Amniotic epithelial cell (primary cell): ENCODE measurements around the gene SCN9A.
"Not testable (repeated sequence)": the region's sequence is repeated elsewhere in the genome, so short reads cannot be mapped to it uniquely, and the experiment has no call there.

Experiments used
- DNase-seq: peaks from one replicate; pipeline ENCODE4 v3.0.0-alpha.2; 2010; ENCODE audit warnings: low read depth

Gene SCN9A

DNA sequence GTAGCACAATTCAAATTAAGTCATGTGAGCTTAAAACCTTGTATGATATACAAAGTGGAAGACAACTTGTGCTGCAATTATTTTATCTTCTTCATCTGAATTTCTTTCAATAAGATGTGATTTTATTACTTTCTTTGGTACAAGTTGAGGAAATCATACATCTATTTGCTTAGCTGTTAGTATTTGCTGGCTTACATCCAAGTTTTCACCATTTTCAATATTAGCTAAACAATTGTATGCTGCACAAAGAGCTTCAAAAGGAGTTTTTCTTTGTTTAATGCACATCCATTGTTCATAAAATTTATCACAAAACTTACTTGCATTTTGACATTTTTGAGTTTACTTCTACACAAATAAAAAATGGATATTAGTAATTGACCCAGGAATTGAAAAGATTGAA is 40.9 kb downstream of the SCN9A start:
- no peak for DNase-seq

DNA sequence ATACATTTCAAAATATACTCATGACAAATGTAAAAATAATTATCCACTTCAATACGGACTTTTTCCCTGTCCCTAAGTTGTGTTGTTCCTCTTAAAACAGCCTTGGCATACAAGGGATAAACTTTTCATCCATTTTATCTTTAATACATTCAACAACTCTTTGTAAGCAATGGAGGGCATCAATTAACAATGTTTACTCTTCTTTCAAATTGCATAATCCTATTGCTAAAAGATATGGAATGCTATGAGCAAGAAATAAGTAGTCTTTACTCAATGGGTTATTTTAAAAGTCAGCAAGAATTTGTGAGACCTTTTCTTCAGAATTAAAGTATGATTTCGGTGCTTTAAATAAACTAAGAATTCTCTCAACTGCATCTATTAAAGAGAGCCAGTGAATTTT is 41.9 kb downstream of the SCN9A start:
- DNase-seq = peak; percentile 46

DNA sequence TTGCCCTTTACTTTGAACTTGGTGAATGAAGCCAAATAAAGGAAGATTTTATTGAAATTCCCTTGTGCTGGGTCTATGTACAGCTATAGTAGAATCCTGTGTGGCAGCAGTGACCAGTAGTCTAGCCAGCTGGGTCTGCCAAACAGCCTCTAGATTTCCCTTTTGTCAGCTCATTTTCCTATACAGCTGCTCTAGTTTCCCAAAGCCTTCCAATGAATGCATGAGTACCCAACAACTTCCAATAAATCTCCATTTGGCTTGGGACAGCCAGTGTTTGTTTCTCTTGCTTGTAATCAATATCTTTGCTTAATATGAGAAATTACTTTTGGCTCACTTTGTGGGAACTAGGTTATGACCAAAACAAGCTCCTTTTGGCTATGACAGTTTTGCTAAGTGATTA is 43.6 kb downstream of the SCN9A start:
- DNase-seq = no peak

DNA sequence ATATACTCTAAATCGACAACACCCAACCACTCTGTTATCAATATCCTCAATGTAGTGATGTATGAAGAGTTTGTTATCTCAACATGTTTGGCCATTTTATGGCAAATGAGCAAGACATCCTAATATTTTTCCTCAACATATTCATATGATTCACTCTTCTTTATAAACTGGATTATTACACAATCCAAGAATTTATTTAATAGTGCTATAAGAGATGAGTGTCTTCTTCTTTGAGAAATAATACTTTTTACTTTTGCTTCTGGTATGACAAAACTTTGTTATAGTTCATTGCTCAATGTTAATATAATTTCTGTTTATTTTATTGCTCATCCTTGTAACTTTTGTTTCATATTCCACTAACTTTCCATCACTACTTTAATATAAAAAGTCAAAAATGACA is 44.3 kb downstream of the SCN9A start:
- no peak for DNase-seq

DNA sequence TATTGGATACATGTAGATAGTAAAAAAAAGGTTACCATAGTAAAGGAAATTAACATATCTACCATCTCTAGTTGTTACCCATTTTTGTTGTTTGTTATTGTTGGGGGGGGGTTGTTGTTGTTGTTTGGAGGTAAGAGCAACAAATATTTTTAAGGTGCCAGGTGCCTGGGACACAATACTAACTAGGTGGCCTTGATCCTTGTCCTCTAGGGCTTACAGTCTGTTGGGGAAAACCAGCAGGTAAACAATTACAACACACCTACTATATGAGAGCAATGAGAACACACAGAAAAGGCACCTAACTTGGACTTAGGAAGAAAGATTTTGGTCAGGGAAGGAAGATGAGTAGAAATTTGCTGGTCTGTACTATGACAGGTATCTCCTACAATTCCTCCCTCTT is 46.3 kb downstream of the SCN9A start:
- DNase-seq = no peak

DNA sequence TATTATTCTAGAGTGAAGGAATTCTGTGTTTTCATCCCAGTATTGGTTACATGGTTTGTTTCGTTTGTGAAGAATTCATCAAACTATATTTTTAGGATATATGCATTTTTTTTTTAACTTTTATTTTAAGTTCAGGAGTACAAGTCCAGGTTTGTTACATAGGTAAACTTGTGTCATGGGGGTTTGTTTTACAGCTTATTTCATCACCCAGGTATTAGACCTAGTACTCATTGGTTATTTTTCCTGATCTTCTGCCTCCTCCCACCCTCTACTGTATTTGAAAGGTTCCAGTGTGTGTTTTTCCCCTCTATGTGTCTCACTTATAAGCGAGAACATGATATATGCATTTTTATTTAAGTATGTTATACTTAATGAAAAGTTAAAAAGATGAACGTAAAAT is 47.6 kb downstream of the SCN9A start:
- DNase-seq = no peak

DNA sequence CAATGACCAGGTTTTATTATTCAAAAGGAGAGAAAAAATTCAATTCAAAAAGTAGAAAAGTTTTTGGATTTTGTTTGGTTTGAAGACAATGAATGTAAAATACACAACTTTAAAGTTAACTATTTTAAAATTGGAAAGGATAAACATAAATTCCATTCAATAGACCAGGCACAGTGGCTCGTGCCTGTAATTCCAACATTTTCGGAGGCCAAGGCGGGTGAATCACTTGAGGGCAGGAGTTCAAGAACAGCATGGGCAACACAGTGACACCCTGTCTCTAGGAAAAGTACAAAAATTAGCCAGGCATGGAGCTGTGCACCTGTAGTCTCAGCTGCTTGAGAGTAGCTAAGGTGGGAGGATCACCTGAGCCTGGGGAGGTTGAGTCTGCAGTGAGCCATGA is 54.7 kb downstream of the SCN9A start:
- no peak for DNase-seq

DNA sequence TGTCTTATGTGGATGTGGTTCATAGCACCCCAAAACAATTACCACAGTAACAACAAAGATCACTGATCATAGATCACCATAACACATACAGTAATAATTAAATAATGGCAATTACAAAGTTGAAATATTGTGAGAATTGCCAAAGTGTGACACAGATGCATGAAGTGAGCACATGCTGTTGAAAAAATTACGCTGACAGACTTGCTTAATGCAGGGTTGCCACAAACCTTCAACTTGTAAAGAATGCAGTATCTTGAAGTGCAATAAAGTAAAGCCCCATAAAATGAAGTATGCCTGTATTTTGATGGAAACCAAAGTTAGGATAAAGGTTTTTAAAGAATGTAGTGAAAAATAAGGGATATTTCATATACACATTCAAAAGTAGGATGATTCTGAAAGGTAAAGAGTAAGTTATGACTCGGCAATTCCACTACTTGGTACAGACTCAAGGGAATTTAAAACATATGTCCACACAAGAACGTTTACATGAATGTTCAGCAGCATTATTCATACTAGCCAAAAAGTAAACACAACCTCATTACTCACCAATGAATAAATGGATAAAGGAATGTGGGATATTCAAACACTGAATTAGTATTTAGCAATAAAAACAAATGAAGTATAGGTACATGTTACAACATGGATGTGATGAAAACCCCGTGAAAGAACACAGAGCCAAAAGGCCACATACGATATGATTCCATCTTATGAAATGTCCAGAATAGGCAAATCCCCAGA is 61.6 kb downstream of the SCN9A start:
- DNase-seq = peak; percentile 78

DNA sequence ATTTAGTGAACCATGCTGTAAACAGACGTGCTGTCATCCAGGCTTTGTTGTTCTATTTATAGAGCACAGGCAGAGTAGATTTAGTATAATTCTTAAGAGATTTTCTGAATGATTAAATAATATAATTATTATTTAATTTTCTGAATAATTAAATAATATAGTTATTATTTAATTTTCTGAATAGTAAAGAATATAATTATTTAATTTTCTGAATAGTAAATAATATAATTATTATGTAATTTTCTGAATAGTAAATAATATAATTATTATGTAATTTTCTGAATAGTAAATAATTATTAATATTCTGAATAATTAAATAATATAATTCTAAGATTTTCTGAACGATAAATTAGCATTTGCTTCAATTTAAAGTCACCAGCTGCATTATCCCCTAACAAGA is 62.9 kb downstream of the SCN9A start:
- not testable (repeated sequence) for DNase-seq

DNA sequence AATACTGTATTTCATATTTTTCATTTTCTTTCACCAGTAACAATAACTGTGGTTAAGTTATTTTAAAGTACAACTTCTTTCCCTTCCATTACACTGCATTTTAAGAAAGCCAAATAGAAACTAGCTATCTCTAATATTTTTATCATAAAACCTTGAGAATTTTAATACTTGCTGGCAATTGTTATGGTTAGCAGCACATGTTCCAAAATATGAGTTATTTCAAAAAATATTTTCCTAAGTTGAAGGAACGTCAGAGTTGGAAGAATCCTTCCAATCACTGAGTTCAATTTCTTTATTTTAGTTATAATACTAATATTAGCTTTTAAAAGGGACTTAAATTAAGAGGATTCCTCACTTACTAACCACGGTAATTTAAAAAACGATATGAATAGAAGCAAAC is 68.4 kb downstream of the SCN9A start:
- DNase-seq = no peak

DNA sequence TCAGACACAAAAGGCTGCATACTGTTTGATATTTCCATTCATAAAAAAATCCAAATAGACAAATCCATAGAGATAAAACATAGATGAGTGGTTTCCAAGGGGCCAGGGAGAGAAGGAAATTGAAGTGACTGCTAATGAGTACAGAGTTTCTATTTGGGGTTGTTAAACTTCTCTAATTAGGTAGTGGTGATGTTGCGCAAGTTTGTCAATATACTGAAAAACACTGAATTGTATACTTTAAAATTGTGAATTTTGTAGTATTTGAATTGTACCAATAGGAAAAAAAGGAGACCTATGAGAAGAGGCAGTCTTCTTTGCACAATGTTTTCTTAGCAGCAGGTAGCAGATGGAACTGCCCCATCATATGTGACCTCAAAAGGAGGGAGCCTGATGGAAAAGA is 71.1 kb downstream of the SCN9A start:
- DNase-seq = no peak

DNA sequence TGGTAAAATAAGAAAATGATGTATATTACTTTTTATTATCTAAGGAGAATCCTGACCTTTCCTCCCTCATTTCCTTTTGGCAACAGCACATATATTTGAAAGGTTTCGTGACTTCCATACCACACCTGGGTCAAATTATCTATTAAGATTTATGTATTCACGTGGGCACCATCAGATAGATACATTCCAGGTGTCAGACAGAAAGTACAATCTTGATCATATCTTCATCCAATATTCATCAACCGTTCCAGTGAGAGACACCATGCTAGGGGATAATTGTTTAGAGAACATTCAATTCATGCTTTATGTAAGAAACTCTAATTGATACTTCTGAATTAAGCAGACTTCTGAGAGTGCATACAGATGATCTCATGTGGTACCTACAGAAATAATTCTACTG is 73.7 kb downstream of the SCN9A start:
- DNase-seq = no peak

DNA sequence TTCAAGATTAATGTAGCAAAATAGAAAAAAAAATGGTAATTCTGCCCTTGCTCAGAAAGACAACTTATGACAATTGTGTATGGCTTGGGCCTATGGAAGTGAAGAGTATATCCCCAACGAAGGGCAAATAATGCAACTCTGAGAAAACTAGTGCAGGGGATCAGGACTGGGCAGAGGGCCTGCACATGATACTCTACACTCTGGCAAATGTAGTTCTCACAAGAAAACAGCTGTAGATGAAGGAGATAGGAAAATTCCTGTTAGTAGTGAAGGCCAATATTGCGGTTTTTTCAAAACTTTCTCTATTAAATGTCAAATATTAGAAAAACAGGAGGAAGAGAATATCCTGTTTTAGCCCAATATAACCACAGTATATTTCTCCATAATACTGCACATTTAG is 77.8 kb downstream of the SCN9A start:
- no peak for DNase-seq

DNA sequence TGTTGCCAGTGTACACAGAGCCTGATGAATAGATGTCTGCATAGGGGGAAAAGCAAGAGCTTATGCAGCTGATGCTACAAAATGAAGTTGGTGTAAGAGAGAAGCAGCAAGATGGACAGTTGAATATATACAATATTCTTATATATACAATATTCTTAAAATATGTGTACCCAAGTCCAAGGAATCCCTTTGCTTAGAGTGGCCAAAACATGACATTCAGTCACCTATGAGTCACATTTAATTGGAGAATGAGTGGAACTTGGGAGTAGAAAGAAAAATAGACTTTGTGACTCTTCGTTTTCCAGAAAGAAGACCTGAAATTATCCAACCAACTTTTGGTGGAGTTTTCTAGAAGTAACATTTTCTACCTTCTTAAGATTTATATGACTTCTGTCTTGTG is 81.8 kb downstream of the SCN9A start:
- no peak for DNase-seq

DNA sequence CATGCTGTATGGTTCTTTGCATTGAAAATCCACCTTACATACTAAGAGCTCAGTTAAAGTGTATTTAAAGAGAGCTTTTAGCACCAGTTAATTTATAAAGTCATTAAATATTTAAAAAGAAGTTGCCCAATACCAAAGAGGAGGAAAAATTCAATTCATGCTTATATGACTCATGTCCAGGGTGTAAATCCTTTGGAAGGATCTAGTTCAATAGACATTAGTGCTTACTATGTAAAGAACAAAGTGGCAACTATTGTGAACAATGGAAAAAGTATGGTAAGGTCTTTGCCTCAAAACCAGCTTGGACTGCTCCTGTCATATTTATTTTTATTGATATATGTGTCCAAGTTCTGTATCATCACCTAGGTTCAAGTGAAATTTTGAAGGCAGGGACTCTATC is 90.5 kb downstream of the SCN9A start:
- no peak for DNase-seq

DNA sequence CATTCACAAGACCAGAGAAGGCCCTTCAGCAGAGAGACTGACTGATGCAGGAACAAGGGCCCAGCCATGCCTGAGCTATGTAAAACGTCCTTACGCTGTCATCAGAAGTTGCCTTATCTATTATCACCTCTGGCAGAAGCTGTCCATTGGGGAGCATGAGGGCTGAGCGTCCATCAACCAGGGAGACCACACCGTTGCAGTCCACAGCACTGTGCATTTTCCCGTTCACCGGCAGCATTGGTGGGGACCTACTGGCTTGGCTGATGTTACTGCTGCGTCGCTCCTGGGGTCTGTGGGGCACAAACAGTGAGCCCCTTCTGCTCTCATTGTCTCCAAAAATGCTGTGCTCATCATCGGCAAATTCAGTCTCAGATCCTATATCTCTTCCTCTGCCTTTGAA is 91.4 kb downstream of the SCN9A start:
- DNase-seq = no peak

DNA sequence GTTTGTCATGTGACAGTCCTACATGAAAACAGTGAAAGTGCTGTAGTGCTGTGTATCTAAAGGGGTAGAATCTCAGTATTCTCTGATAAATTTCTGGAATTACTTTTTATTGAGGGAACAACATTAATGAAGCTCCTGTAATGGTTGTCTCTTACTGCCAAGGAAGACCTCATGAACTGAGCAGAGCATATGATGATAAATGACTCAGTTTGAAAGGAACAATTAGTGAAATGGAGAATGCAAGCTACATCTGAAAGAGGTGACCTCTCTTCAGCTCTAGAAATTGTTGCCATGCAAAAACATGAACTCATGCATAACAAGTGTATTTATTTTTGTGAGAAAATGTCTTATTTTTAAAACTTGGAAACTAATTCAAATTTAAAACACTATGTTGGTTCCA is 93.6 kb downstream of the SCN9A start:
- DNase-seq = no peak

DNA sequence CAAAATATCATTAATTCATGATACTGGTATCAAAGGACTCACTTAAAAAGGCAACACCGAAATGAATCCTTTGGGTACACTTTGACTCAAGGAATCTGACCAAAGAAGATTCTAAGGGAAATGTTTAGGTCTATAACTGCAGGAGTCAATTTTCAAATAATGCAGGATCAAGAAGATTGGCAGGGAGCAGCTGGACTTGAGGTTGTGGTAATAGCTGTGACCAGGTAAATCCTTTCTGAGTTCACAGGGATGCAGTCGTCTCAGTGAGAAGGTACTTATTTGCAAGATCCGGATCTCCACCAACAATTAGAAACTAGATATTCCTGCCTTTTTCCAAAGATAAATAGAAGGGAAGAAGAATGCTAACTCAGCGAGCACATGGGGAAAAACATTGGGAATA is 96.9 kb downstream of the SCN9A start:
- no peak for DNase-seq

DNA sequence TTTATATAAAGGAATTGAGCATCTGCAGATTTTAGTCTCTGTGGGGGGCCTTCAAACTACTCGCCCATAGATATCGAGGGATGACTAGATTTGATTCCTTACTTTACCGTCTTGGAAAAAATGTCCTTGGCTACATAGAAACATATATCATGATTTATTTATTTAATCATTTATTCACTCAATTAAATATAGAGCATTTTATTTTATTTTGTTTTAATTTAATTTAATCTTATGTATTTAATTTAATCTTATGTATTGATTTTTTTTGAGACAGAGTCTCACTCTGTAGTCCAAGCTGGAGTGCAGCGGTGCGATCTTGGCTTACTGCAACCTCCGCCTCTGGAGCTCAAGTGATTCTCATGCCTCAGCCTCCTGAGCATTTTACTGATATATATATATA is 105.4 kb downstream of the SCN9A start:
- no peak for DNase-seq

DNA sequence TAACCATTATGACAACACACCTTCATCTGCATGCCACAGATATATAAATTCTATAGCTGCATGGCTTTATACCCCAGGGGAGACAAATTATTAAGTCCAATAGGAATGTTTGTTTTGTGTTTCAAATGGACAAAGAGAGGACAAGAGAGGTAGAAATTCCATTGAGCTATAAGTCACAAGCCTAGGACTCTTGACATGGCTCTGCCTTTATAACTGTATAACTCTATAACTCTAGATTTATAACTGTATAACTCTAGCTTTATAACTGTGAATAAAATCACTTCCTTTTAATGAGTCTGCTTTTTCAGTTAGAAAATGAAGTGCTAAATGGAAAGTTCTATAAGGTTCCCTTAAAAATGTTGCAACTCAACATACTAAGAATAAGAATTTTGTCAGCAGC is 106.4 kb downstream of the SCN9A start:
- DNase-seq = no peak

DNA sequence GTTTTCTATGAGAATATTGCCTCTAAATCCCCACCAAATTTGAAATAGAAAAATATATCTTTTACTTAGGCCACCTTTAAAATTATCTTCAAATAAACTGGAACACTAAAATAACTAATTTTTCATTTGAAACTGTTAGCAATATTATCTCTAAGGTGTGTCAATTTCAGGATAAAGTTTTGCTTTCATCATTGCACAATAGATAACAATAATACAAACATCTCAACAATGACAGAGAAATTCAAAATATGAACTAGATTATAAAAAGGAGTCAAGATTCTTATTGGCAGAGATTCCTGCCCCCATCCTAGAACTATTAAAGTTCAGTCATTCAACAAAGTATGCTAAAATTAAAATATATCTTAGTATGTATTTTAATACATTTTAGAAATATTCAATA is 117.9 kb downstream of the SCN9A start:
- no peak for DNase-seq

DNA sequence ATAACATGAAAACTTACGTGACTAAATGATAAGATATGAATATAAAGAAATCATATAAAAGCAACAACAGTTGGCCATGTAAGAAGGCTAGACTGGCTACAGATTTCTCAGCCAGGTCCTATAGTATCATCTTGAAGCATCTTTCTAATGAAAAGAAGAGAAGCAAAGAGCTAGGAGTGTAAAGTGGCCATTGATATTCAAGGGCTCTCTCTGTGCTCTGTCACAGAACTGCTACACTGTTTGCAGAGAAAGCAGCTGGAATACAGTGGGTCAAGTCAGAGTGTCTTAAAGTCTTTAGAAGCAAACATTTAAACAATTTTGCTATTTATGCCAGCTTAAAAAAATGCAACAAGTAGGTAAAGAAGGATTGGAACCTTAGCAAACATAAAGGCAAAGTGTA is 118.8 kb downstream of the SCN9A start:
- DNase-seq = no peak

DNA sequence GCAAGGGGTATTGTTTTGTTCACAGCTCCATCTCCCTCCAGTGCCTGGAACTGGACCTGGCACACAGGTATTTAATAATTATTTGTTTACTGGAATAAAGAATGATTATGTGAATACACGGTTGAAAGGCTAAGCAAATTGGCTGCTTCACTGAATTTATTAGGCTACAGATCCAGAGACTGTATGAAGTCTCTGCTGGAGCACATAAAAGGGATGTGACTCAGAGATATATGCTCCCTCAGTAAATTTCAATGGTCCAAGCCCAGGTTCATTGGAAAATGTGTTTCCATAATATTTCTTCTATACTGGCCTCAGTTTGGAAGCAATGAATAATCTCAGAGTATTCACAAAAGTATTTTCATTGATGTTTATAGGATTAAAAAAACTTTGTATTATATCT is 126.4 kb downstream of the SCN9A start:
- DNase-seq = no peak

DNA sequence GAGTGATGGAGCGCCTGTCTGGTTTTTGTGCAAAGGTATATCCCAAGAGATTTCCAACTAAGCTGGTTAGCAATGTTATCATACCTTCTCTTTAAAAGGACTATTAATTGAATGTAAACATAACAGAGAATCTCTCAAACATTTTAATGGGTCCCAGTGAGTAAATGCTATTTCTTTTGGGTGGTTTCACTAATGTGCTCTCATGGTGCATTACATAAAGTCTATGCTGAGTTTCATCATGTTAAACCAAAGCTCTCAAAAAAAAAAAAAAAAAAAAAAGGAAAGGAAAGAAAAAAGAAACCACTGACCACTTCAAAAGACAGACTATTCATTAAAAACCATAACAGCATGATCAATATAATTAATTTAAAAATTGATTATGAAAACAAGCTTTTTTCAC is 128.8 kb downstream of the SCN9A start:
- no peak for DNase-seq

DNA sequence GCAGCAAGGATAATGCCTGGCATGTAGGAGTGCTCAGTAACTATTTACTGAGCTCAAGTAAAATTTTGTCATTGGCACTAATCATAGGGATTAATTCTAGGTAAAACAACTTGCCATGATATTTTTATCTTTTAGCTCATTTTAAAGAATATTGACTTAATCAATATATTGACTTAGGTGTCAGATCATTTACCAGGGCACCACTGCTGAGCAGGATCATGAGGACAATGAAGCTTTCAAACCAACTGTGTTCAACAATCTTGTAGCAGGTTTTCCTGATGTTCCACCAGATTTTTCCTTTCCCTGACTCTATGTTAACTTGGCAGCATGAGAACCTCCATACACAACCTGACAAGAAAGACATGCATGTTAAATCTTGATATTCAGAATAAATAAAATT is 133.4 kb downstream of the SCN9A start:
- no peak for DNase-seq
